Adipocyte (in vitro differentiated cells): Measurements from ENCODE around the gene CHRNA4.

Experiments
- DNase-seq: peaks from one replicate; pipeline ENCODE4 v3.0.0-alpha.2; 2015; ENCODE audit warnings: low read depth
- H3K27me3 ChIP-seq: replicated peaks from 2 replicates; pipeline ENCODE4 v1.7.0; 2013; ENCODE audit warnings: mild to moderate bottlenecking, low read length, moderate library complexity; ENCODE audit not compliant: control insufficient read depth, insufficient read depth
- H3K36me3 ChIP-seq: 2 replicates; pipeline ENCODE4 v1.7.0; 2013; ENCODE audit warnings: low read length, mild to moderate bottlenecking, moderate library complexity; ENCODE audit not compliant: control insufficient read depth, insufficient read depth, severe bottlenecking
- H3K4me1 ChIP-seq: 2 replicates; pipeline ENCODE4 v1.7.0; 2013; ENCODE audit warnings: mild to moderate bottlenecking, low read length, moderate library complexity; ENCODE audit not compliant: control insufficient read depth, insufficient read depth
- H3K4me3 ChIP-seq: 2 replicates; pipeline ENCODE4 v1.7.0; 2013; ENCODE audit warnings: mild to moderate bottlenecking, low read length, moderate library complexity
- H3K9ac ChIP-seq: 2 replicates; pipeline ENCODE4 v1.7.0; 2013; ENCODE audit warnings: mild to moderate bottlenecking, low read length, moderate library complexity
- H3K9me3 ChIP-seq: 2 replicates; pipeline ENCODE4 v1.7.0; 2013; ENCODE audit warnings: mild to moderate bottlenecking, low read length, moderate library complexity; ENCODE audit not compliant: control insufficient read depth

Gene CHRNA4

DNA sequence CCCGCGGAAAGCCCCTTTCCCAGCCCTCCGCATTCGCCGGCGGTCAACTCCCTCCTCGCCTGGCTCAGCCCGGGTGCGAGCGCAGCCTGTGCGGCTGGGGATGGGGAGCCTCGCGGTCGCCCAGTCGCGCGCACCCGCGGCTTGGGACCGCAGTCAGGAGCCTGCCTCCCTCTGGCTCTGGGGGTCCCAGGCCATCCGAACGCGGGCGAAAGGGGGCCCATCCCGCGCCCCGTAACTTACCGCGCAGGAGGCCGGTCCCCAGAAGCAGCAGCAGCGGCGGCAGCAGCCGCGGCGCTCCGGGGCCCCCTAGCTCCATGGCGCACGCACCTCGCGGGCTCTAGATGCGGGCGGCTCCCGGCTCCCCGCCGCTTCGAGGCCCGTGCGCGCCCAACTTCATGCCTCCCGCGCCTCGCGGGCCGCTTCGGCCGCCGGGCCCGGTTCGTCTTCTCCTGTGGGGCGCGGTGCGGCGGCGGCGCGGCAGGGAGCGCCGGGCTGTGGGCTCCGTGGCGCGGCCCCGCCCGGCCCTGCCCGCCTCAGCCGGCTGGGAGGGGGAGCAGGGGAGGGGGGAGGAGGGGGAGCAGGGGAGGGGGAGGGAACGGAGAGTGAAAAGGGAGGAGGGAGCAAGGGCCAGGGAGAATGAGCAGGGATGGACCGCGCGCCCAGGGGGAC, at the start of gene CHRNA4:
TSS of gene CHRNA4 (minus strand) at position 500 of the 669 bp plus-strand sequence. CDS start at position 316, 184 bp downstream.
- DNase-seq, result no peak

GRCh38 chr20:63409834-63410435, 48.8 kb upstream of the CHRNA4 start:
- H3K9ac ChIP-seq, result no peak overlapping the region
- H3K4me3 ChIP-seq, result no peak overlapping the region
- no peaks in the 10 kb centered on the region for H3K4me1 ChIP-seq
- no peak for DNase-seq
- H3K36me3 ChIP-seq, result no peaks in the 10 kb centered on the region
- H3K9me3 ChIP-seq, result no peaks in the 10 kb centered on the region
- H3K27me3 ChIP-seq, result peaks cover 24% of the 10 kb centered on the region

More for the DNA sequence above, at the start of gene CHRNA4:
- Histone ChIP-seq H3K9ac (no peak within 1 kb of the TSS), H3K9me3 (no peaks in the 10 kb centered on the region), H3K4me1 (no peaks in the 10 kb centered on the region), H3K27me3 (peaks cover 41% of the 10 kb centered on the region), H3K4me3 (no peak within 1 kb of the TSS), H3K36me3 (no peaks in the 10 kb centered on the region)

GRCh38 chr20:63409066-63409833, 48.1 kb upstream of the CHRNA4 start:
- Histone ChIP-seq H3K4me3 (no peak overlapping the region), H3K9ac (no peak overlapping the region), H3K36me3 (no peaks in the 10 kb centered on the region), H3K4me1 (no peaks in the 10 kb centered on the region), H3K9me3 (no peaks in the 10 kb centered on the region), H3K27me3 (peaks cover 20% of the 10 kb centered on the region)
- DNase-seq, result no peak

- H3K4me1 ChIP-seq, result no peaks in the 10 kb centered on the region
- no peaks in the 10 kb centered on the region for H3K36me3 ChIP-seq
- peaks cover 18% of the 10 kb centered on the region for H3K27me3 ChIP-seq
- H3K9me3 ChIP-seq, result no peaks in the 10 kb centered on the region
- H3K9ac ChIP-seq, result no peak overlapping the region
- no peak overlapping the region for H3K4me3 ChIP-seq
- no peak for DNase-seq
These were observed 47.5 kb upstream of the CHRNA4 start for GRCh38 chr20:63408684-63409046.

GRCh38 chr20:63407928-63408683, 47.0 kb upstream of the CHRNA4 start:
- DNase-seq, result no peak
- Histone ChIP-seq H3K9me3 (no peaks in the 10 kb centered on the region), H3K4me3 (no peak overlapping the region), H3K36me3 (no peaks in the 10 kb centered on the region), H3K4me1 (no peaks in the 10 kb centered on the region), H3K27me3 (peaks cover 22% of the 10 kb centered on the region), H3K9ac (no peak overlapping the region)

DNA sequence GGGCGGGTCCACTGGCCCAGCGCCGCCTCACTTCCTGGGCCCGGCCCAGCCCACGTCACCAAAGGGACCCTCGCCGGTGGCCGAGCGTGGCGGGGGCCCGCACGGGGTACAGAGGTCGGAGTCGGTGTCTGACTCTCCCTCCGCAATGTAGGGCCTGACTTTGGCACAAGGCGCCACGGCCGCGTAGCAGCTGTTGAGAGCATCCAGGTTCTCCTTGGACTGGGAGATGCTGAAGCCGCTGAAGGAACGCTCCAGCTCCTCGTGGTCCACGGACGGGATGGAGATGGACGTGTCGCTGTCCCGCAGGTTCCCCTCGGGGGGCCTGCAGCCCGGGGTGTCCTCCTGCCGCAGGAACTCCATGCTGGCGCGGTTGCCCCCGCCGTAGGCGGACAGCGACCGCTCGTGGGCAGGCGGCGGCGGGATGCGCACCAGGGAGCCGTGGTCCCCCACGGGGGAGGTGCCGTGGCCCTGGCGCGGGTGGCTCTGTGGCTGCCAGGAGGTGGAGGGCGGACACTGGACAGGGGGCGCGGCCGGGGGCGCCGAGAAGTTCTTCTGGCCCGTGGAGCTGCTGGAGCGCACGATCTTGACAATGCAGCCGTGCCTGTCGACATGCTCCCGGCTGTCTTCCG, 45.6 kb upstream of the CHRNA4 start:
- Histone ChIP-seq H3K4me1 (no peaks in the 10 kb centered on the region), H3K9ac (no peak overlapping the region), H3K4me3 (no peak overlapping the region), H3K36me3 (no peaks in the 10 kb centered on the region), H3K27me3 (peaks cover 27% of the 10 kb centered on the region), H3K9me3 (no peaks in the 10 kb centered on the region)
- no peak for DNase-seq

DNA sequence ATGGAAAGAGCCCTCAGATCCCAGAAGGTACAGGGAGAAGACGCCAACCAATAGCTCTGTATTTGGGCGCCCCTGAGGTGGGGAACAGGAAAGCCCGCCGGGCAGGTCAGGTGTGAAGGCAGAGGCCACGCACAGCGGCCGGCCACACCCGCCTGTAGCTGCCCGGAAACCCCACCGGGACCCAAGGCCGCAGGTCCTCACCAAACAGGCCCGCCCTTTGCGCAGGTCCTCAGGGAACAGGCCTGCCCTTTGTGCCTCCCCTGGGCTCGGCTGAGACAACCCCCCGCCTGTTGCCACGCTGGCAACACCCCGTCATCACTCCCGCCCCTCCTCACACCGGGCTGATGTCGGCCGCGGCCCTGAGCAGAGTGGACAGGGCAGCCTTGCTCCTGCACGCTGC, 44.9 kb upstream of the CHRNA4 start:
- peaks cover 32% of the 10 kb centered on the region for H3K27me3 ChIP-seq
- H3K4me3 ChIP-seq, result no peak overlapping the region
- DNase-seq, result no peak
- no peaks in the 10 kb centered on the region for H3K36me3 ChIP-seq
- H3K9ac ChIP-seq, result no peak overlapping the region
- no peaks in the 10 kb centered on the region for H3K4me1 ChIP-seq
- no peaks in the 10 kb centered on the region for H3K9me3 ChIP-seq

DNA sequence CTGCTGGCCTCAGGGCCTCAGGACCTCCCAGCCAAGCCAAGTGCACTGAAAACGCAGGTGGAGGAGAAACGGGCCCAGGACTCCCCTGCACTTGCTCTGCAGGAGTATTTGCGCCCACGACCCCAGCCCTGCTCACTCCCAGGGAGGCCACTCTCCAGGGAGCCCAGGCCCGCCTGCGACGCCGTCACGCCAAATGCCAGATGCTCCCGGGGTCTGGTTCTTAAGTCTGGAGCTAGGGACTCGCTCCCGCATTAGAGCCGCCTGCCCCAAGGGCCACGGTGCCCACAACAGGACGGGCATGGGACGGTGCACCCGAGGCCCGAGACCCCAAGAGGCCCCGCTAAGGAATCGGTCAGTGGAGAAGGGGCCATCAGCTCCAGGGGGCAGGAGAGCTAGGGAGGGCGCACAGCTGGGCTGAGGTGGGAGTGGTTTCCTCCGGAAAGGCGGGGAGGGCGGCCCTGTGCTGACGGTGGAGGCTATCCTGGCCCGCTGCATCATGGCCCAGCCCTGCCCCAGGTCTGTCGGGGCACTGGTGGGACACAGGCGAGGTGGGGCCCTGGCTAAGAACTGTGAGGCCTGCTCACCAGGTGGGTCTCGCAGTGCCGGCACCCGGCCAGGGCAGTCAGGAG, 44.1 kb upstream of the CHRNA4 start:
- H3K9ac ChIP-seq, result no peak overlapping the region
- peaks cover 26% of the 10 kb centered on the region for H3K27me3 ChIP-seq
- no peaks in the 10 kb centered on the region for H3K36me3 ChIP-seq
- DNase-seq, result no peak
- H3K4me3 ChIP-seq, result no peak overlapping the region
- no peaks in the 10 kb centered on the region for H3K9me3 ChIP-seq
- H3K4me1 ChIP-seq, result no peaks in the 10 kb centered on the region

DNA sequence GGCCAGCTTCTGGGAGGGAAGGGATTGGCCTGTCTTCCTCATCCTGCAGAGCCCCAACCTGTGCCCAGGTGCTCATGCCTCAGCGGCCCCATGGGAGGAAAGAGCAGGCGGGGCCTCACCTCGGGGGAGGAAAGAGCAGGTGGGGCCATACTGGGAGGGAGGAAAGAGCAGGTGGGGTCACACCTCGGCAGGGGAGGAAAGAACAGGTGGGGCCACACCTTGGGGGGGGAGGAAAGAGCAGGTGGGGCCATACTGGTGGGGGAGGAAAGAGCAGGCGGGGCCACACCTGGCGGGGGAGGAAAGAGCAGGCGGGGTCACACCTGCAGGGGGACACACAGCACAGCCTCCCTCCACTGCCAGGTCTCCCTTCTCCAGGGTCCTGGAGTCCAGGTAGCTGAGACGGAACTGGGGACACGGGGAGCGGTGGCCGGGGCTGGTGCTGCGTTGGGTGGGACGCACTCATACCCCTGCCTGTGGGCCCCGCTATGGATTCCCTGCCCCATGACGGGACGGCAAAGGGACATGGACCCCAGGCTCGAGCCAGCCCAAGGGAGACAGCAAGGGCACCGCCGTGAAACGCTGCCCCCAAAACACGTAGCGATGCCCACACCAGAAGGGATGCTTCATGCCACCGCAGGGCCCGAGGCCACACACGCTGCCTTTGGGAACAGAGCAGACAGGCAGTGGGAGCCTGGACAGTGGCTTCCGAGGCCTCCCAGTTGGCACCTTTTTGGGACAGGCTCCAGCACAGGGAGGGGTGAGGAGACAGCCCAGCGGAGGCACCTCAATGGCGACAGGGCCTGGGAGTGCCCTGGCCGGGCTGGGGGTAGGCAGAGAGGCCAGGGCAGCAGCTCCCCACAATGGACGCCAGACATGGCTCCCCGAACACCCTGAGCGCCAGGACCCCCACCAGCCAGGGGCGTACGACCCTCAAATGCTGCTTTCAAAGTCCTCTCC, 43.3 kb upstream of the CHRNA4 start:
- Histone ChIP-seq H3K4me3 (no peak overlapping the region), H3K36me3 (no peaks in the 10 kb centered on the region), H3K9me3 (no peaks in the 10 kb centered on the region), H3K9ac (no peak overlapping the region), H3K27me3 (peaks cover 26% of the 10 kb centered on the region), H3K4me1 (no peaks in the 10 kb centered on the region)
- DNase-seq, result no peak
